Astrocyte (in vitro differentiated cells and primary cell): ENCODE results near the gene MFSD1. TPM values are rescaled to one million over a fixed set of nuclear protein-coding genes. Genes with fewer than 3 reads are reported as not detected.
A peak's percentile ranks its signal among the peaks of the same experiment; 100 is the strongest.

Source experiments
- DNase-seq: peaks from one replicate; pipeline ENCODE4 v3.0.0-alpha.2; 2010; ENCODE audit warnings: low read depth
- FAIRE-seq: peaks from 2 replicates; lab custom pipeline; 2011; peaks lifted over from hg19 to GRCh38; lab: Jason Lieb, UNC
- H2AFZ ChIP-seq: 2 replicates; pipeline ENCODE4 v1.6.0; 2012; ENCODE audit warnings: low read depth, low read length, inconsistent platforms
- H3K27ac ChIP-seq: 2 replicates; pipeline ENCODE4 v1.5.1; 2011; ENCODE audit warnings: low read depth, low read length, inconsistent platforms
- H3K27me3 ChIP-seq: 2 replicates; pipeline ENCODE4 v1.6.0; 2011; ENCODE audit warnings: low read length, inconsistent platforms; ENCODE audit not compliant: insufficient read depth
- H3K36me3 ChIP-seq: 2 replicates; pipeline ENCODE4 v1.5.1; 2011; ENCODE audit warnings: low read length, inconsistent platforms; ENCODE audit not compliant: insufficient read depth
- H3K4me1 ChIP-seq: 2 replicates; pipeline ENCODE4 v1.5.1; 2011; ENCODE audit warnings: low read length, inconsistent platforms; ENCODE audit not compliant: insufficient read depth
- H3K4me2 ChIP-seq: 2 replicates; pipeline ENCODE4 v1.6.0; 2012; ENCODE audit warnings: low read length, inconsistent platforms
- H3K4me3 ChIP-seq: 2 replicates; pipeline ENCODE4 v1.5.1; 2011; ENCODE audit warnings: low read depth, mild to moderate bottlenecking, low read length, inconsistent platforms; ENCODE audit not compliant: insufficient read depth
- H3K79me2 ChIP-seq: 2 replicates; pipeline ENCODE4 v1.6.0; 2012; ENCODE audit warnings: mild to moderate bottlenecking, low read length, inconsistent platforms; ENCODE audit not compliant: insufficient read depth
- H3K9ac ChIP-seq: 2 replicates; pipeline ENCODE4 v1.6.0; 2012; ENCODE audit warnings: mild to moderate bottlenecking, low read length, inconsistent platforms
- H3K9me3 ChIP-seq: 2 replicates; pipeline ENCODE4 v1.5.1; 2012; ENCODE audit warnings: low read depth, mild to moderate bottlenecking, low read length, inconsistent platforms; ENCODE audit not compliant: insufficient read depth
- H4K20me1 ChIP-seq: 2 replicates; pipeline ENCODE4 v1.6.0; 2012; ENCODE audit warnings: low read length, inconsistent platforms; ENCODE audit not compliant: insufficient read depth
- H3K27ac Mint-ChIP-seq: one replicate; pipeline ENCODE4 v1.8.0; 2021; ENCODE audit warnings: mild to moderate bottlenecking, mixed read lengths; ENCODE audit not compliant: unreplicated experiment
- H3K27me3 Mint-ChIP-seq: one replicate; pipeline ENCODE4 v1.8.0; 2021; ENCODE audit warnings: low read depth, mixed read lengths; ENCODE audit not compliant: unreplicated experiment
- H3K36me3 Mint-ChIP-seq: one replicate; pipeline ENCODE4 v1.8.0; 2021; ENCODE audit warnings: low read depth, mixed read lengths; ENCODE audit not compliant: unreplicated experiment
- H3K4me1 Mint-ChIP-seq: one replicate; pipeline ENCODE4 v1.8.0; 2021; ENCODE audit warnings: low read depth, mixed read lengths; ENCODE audit not compliant: unreplicated experiment
- H3K4me3 Mint-ChIP-seq: one replicate; pipeline ENCODE4 v1.8.0; 2021; ENCODE audit warnings: mild to moderate bottlenecking, moderate library complexity, mixed read lengths; ENCODE audit not compliant: unreplicated experiment
- H3K9me3 Mint-ChIP-seq: one replicate; pipeline ENCODE4 v1.8.0; 2021; ENCODE audit warnings: mild to moderate bottlenecking, mixed read lengths; ENCODE audit not compliant: unreplicated experiment
- CTCF ChIP-seq: IDR thresholded peaks from 2 replicates; pipeline ENCODE4 v1.5.1; 2011; ENCODE audit warnings: low read depth, mild to moderate bottlenecking, inconsistent platforms, low read length, moderate library complexity; ENCODE audit not compliant: insufficient read depth
- EZH2 ChIP-seq: IDR thresholded peaks from 2 replicates; pipeline ENCODE4 v1.6.1; 2012; ENCODE audit warnings: mild to moderate bottlenecking, low read length, inconsistent platforms; ENCODE audit not compliant: insufficient read depth
- total RNA-seq: library from RNA; stranded (reverse); gene quantifications from 2 replicates; pipeline ENCODE4 v1.2.1, GENCODE V29; 2021

The MFSD1 gene
- total RNA-seq, 1 donor from 2014 or later = 62.2 TPM

GRCh38 chr3:158794206-158794605, 7.6 kb upstream of the MFSD1 start:
- H3K27ac Mint-ChIP-seq = no peak overlapping the region
- TF ChIP-seq CTCF (no peak), EZH2 (no peak)
- Histone ChIP-seq H3K4me1 (peaks cover 19% of the 10 kb centered on the region), H2AFZ (no peak overlapping the region), H3K79me2 (no peaks in the 10 kb centered on the region), H3K27ac (no peak overlapping the region), H3K36me3 (no peaks in the 10 kb centered on the region), H3K4me3 (no peak overlapping the region), H4K20me1 (no peaks in the 10 kb centered on the region), H3K27me3 (no peaks in the 10 kb centered on the region), H3K9me3 (peaks cover 6% of the 10 kb centered on the region), H3K4me2 (no peak overlapping the region), H3K9ac (no peak overlapping the region)
- peaks cover 18% of the 10 kb centered on the region for H3K27me3 Mint-ChIP-seq
- no peak for DNase-seq
- no peaks in the 10 kb centered on the region for H3K36me3 Mint-ChIP-seq
- H3K4me1 Mint-ChIP-seq = peaks cover 6% of the 10 kb centered on the region
- no peak overlapping the region for H3K4me3 Mint-ChIP-seq
- FAIRE-seq = no peak
- H3K9me3 Mint-ChIP-seq = peaks cover 8% of the 10 kb centered on the region

- no peak overlapping the region for H3K27ac Mint-ChIP-seq
- H2AFZ ChIP-seq = no peak overlapping the region
- no peak overlapping the region for H3K27ac ChIP-seq
- H3K36me3 ChIP-seq = no peaks in the 10 kb centered on the region
- peak; percentile 47 for FAIRE-seq
- no peaks in the 10 kb centered on the region for H3K79me2 ChIP-seq
- DNase-seq = no peak
- no peak overlapping the region for H3K4me3 ChIP-seq
- H3K9me3 Mint-ChIP-seq = peaks cover 8% of the 10 kb centered on the region
- H3K4me1 ChIP-seq = peaks cover 19% of the 10 kb centered on the region
- TF ChIP-seq CTCF (peak; percentile 57), EZH2 (no peak)
- no peaks in the 10 kb centered on the region for H4K20me1 ChIP-seq
- peaks cover 21% of the 10 kb centered on the region for H3K27me3 Mint-ChIP-seq
- no peak overlapping the region for H3K9ac ChIP-seq
- peaks cover 6% of the 10 kb centered on the region for H3K9me3 ChIP-seq
- no peak overlapping the region for H3K4me3 Mint-ChIP-seq
- H3K4me2 ChIP-seq = no peak overlapping the region
- H3K27me3 ChIP-seq = no peaks in the 10 kb centered on the region
- H3K36me3 Mint-ChIP-seq = no peaks in the 10 kb centered on the region
- peaks cover 6% of the 10 kb centered on the region for H3K4me1 Mint-ChIP-seq
Measured at GRCh38 chr3:158794936-158795518, 6.8 kb upstream of the MFSD1 start.

- H3K36me3 ChIP-seq = no peaks in the 10 kb centered on the region
- Mint-ChIP-seq H3K4me3 (peak overlapping the region; percentile 91), H3K9me3 (no peaks in the 10 kb centered on the region), H3K36me3 (no peaks in the 10 kb centered on the region), H3K4me1 (peaks cover 22% of the 10 kb centered on the region), H3K27ac (peak overlapping the region; percentile 54), H3K27me3 (peaks cover 19% of the 10 kb centered on the region)
- H3K4me1 ChIP-seq = peaks cover 21% of the 10 kb centered on the region
- H3K9ac ChIP-seq = peak overlapping the region; percentile 91
- no peaks in the 10 kb centered on the region for H4K20me1 ChIP-seq
- no peaks in the 10 kb centered on the region for H3K27me3 ChIP-seq
- no peak for TF ChIP-seq EZH2
- no peak for TF ChIP-seq CTCF
- peak overlapping the region; percentile 81 for H3K27ac ChIP-seq
- H3K4me3 ChIP-seq = peak overlapping the region; percentile 89
- no peaks in the 10 kb centered on the region for H3K9me3 ChIP-seq
- H2AFZ ChIP-seq = peak overlapping the region; percentile 89
- H3K79me2 ChIP-seq = peaks cover 32% of the 10 kb centered on the region
- FAIRE-seq = no peak
- DNase-seq = no peak
- peak overlapping the region; percentile 98 for H3K4me2 ChIP-seq
Measured at GRCh38 chr3:158801201-158801600, 653 bp upstream of the MFSD1 start.
